Measurements from ENCODE around the gene TRIM65.

The TRIM65 gene

GRCh38 chr17:75908201-75908600, 11.4 kb upstream of the TRIM65 start:
- no peak for TF ChIP-seq CTCF (IDR thresholded peaks at IDR 0.05)
- no peak for TF ChIP-seq ZFX (IDR thresholded peaks at IDR 0.05; ENCODE audit: borderline replicate concordance)
- H3K27ac ChIP-seq = no peak overlapping the region

GRCh38 chr17:75906143-75906884, 9.6 kb upstream of the TRIM65 start:
- no peak for TF ChIP-seq CTCF (IDR thresholded peaks at IDR 0.05)
- TF ChIP-seq ZFX (IDR thresholded peaks at IDR 0.05; ENCODE audit: borderline replicate concordance) = no peak
- H3K27ac ChIP-seq = peak overlapping the region; percentile 85

- TF ChIP-seq ZFX (IDR thresholded peaks at IDR 0.05; ENCODE audit: borderline replicate concordance) = no peak
- TF ChIP-seq CTCF (IDR thresholded peaks at IDR 0.05) = peak; percentile 97
- peak within 1 kb of the TSS; percentile 85 for H3K27ac ChIP-seq
Measured at GRCh38 chr17:75904749-75905521, 8.2 kb upstream of the TRIM65 start, which contains the start of gene MRPL38. TSS of gene MRPL38 (minus strand) at chr17:75904884. CDS start at chr17:75904875, 9 bp downstream.

GRCh38 chr17:75902406-75902805, 5.7 kb upstream of the TRIM65 start:
- TF ChIP-seq CTCF (IDR thresholded peaks at IDR 0.05) (no peak), ZFX (IDR thresholded peaks at IDR 0.05; ENCODE audit: borderline replicate concordance) (no peak)
- peak overlapping the region; percentile 85; the same call in 1 of the 2 replicates for H3K27ac ChIP-seq

GRCh38 chr17:75901727-75902126, 5.0 kb upstream of the TRIM65 start:
- H3K27ac ChIP-seq = no peak overlapping the region; the same call in 1 of the 2 replicates
- no peak for TF ChIP-seq CTCF (IDR thresholded peaks at IDR 0.05)
- no peak for TF ChIP-seq ZFX (IDR thresholded peaks at IDR 0.05; ENCODE audit: borderline replicate concordance)

GRCh38 chr17:75900691-75901533, 4.2 kb upstream of the TRIM65 start:
- no peak overlapping the region for H3K27ac ChIP-seq
- TF ChIP-seq CTCF (IDR thresholded peaks at IDR 0.05) = no peak
- no peak for TF ChIP-seq ZFX (IDR thresholded peaks at IDR 0.05; ENCODE audit: borderline replicate concordance)

Measured in 22Rv1 (cell line).